ENCODE measurements around the gene BTBD9. TPM values are rescaled to one million over a fixed set of nuclear protein-coding genes. Genes with fewer than 3 reads are reported as not detected.

BTBD9 gene
- total RNA-seq, 1 experiment from 2014 or later: 4.5 TPM

- H3K36me3 ChIP-seq: no peaks in the 10 kb centered on the region
- no peaks in the 10 kb centered on the region for H3K9me3 ChIP-seq
- no peaks in the 10 kb centered on the region for H3K27me3 ChIP-seq
- DNase-seq: no peak
- H3K4me3 ChIP-seq: no peak overlapping the region
These were observed 130.8 kb downstream of the BTBD9 start for GRCh38 chr6:38508894-38509293.

GRCh38 chr6:38508286-38508685 lies 131.4 kb downstream of the BTBD9 start:
- H3K36me3 ChIP-seq: no peaks in the 10 kb centered on the region
- H3K27me3 ChIP-seq: no peaks in the 10 kb centered on the region
- no peak overlapping the region for H3K4me3 ChIP-seq
- DNase-seq: no peak
- H3K9me3 ChIP-seq: no peaks in the 10 kb centered on the region

GRCh38 chr6:38507173-38507572 lies 132.6 kb downstream of the BTBD9 start:
- Histone ChIP-seq H3K4me3 (no peak overlapping the region), H3K36me3 (no peaks in the 10 kb centered on the region), H3K9me3 (no peaks in the 10 kb centered on the region), H3K27me3 (no peaks in the 10 kb centered on the region)
- no peak for DNase-seq

GRCh38 chr6:38505826-38506225 lies 133.9 kb downstream of the BTBD9 start:
- DNase-seq: no peak
- Histone ChIP-seq H3K27me3 (no peaks in the 10 kb centered on the region), H3K36me3 (no peaks in the 10 kb centered on the region), H3K9me3 (no peaks in the 10 kb centered on the region), H3K4me3 (no peak overlapping the region)

- DNase-seq: no peak
- Histone ChIP-seq H3K9me3 (no peaks in the 10 kb centered on the region), H3K36me3 (no peaks in the 10 kb centered on the region), H3K4me3 (no peak overlapping the region), H3K27me3 (no peaks in the 10 kb centered on the region)
These were observed 134.7 kb downstream of the BTBD9 start for GRCh38 chr6:38504996-38505395.

- Histone ChIP-seq H3K27me3 (no peaks in the 10 kb centered on the region), H3K36me3 (no peaks in the 10 kb centered on the region), H3K4me3 (no peak overlapping the region), H3K9me3 (no peaks in the 10 kb centered on the region)
- no peak for DNase-seq
These were observed 135.6 kb downstream of the BTBD9 start for GRCh38 chr6:38503960-38504682.

GRCh38 chr6:38503032-38503773 lies 136.5 kb downstream of the BTBD9 start:
- no peak overlapping the region for H3K4me3 ChIP-seq

GRCh38 chr6:38502423-38502822 lies 137.3 kb downstream of the BTBD9 start:
- no peak overlapping the region for H3K4me3 ChIP-seq
- H3K36me3 ChIP-seq: no peaks in the 10 kb centered on the region
- DNase-seq: no peak
- no peaks in the 10 kb centered on the region for H3K27me3 ChIP-seq
- no peaks in the 10 kb centered on the region for H3K9me3 ChIP-seq

More at GRCh38 chr6:38503032-38503773, 136.5 kb downstream of the BTBD9 start:
- H3K36me3 ChIP-seq: no peaks in the 10 kb centered on the region
- no peaks in the 10 kb centered on the region for H3K9me3 ChIP-seq
- DNase-seq: no peak
- no peaks in the 10 kb centered on the region for H3K27me3 ChIP-seq

GRCh38 chr6:38501931-38502330 lies 137.8 kb downstream of the BTBD9 start:
- no peaks in the 10 kb centered on the region for H3K9me3 ChIP-seq
- H3K36me3 ChIP-seq: no peaks in the 10 kb centered on the region
- no peaks in the 10 kb centered on the region for H3K27me3 ChIP-seq
- no peak overlapping the region for H3K4me3 ChIP-seq
- no peak for DNase-seq

- H3K36me3 ChIP-seq: no peaks in the 10 kb centered on the region
- no peak overlapping the region for H3K4me3 ChIP-seq
- H3K27me3 ChIP-seq: no peaks in the 10 kb centered on the region
- no peak for DNase-seq
- no peaks in the 10 kb centered on the region for H3K9me3 ChIP-seq
These were observed 140.1 kb downstream of the BTBD9 start for GRCh38 chr6:38499529-38500096.

GRCh38 chr6:38498805-38499445 lies 140.8 kb downstream of the BTBD9 start:
- no peaks in the 10 kb centered on the region for H3K9me3 ChIP-seq
- H3K27me3 ChIP-seq: no peaks in the 10 kb centered on the region
- H3K4me3 ChIP-seq: no peak overlapping the region
- no peaks in the 10 kb centered on the region for H3K36me3 ChIP-seq
- no peak for DNase-seq

- Histone ChIP-seq H3K36me3 (no peaks in the 10 kb centered on the region), H3K27me3 (no peaks in the 10 kb centered on the region), H3K4me3 (no peak overlapping the region), H3K9me3 (no peaks in the 10 kb centered on the region)
- DNase-seq: no peak
These were observed 141.6 kb downstream of the BTBD9 start for GRCh38 chr6:38498085-38498484.

GRCh38 chr6:38497546-38497945 lies 142.2 kb downstream of the BTBD9 start:
- DNase-seq: no peak
- no peaks in the 10 kb centered on the region for H3K9me3 ChIP-seq
- H3K36me3 ChIP-seq: no peaks in the 10 kb centered on the region
- H3K4me3 ChIP-seq: no peak overlapping the region
- H3K27me3 ChIP-seq: no peaks in the 10 kb centered on the region

- no peaks in the 10 kb centered on the region for H3K9me3 ChIP-seq
- DNase-seq: no peak
- no peak overlapping the region for H3K4me3 ChIP-seq
- H3K36me3 ChIP-seq: no peaks in the 10 kb centered on the region
- no peaks in the 10 kb centered on the region for H3K27me3 ChIP-seq
These were observed 143.7 kb downstream of the BTBD9 start for GRCh38 chr6:38495922-38496635.

GRCh38 chr6:38495518-38495917 lies 144.2 kb downstream of the BTBD9 start:
- H3K36me3 ChIP-seq: no peaks in the 10 kb centered on the region
- H3K9me3 ChIP-seq: no peaks in the 10 kb centered on the region
- H3K4me3 ChIP-seq: no peak overlapping the region
- no peak for DNase-seq
- H3K27me3 ChIP-seq: no peaks in the 10 kb centered on the region

GRCh38 chr6:38493931-38494547 lies 145.7 kb downstream of the BTBD9 start:
- no peaks in the 10 kb centered on the region for H3K9me3 ChIP-seq
- H3K27me3 ChIP-seq: no peaks in the 10 kb centered on the region
- peak; percentile 34 for DNase-seq
- H3K4me3 ChIP-seq: no peak overlapping the region
- H3K36me3 ChIP-seq: no peaks in the 10 kb centered on the region
